ENCODE data around the gene LYPD4.
"Not testable (repeated sequence)": the region's sequence is repeated elsewhere in the genome, so short reads cannot be mapped to it uniquely, and the experiment has no call there.

Gene LYPD4

GRCh38 chr19:41796362-41796761, 48.1 kb downstream of the LYPD4 start, which contains the start of gene CEACAM3:
CEACAM3 (plus strand) TSS chr19:41796587; CDS start chr19:41796678, 91 bp downstream.
- no peak for FAIRE-seq

- FAIRE-seq, result no peak
Observed at GRCh38 chr19:41795031-41795461, 49.4 kb downstream of the LYPD4 start.

GRCh38 chr19:41793414-41793727, 51.1 kb downstream of the LYPD4 start:
- no peak for FAIRE-seq

GRCh38 chr19:41792513-41793413, 51.7 kb downstream of the LYPD4 start:
- FAIRE-seq, result no peak

GRCh38 chr19:41789053-41789452, 55.4 kb downstream of the LYPD4 start:
- not testable (repeated sequence) for FAIRE-seq

- FAIRE-seq, result not testable (repeated sequence)
Observed at GRCh38 chr19:41788518-41788917, 56.0 kb downstream of the LYPD4 start.
